Astrocyte (in vitro differentiated cells and primary cell): ENCODE measurements around the gene DEDD2.

Source experiments
- CTCF ChIP-seq: IDR thresholded peaks from 2 replicates; pipeline ENCODE4 v1.5.1; 2011; ENCODE audit warnings: low read depth, mild to moderate bottlenecking, inconsistent platforms, low read length, moderate library complexity; ENCODE audit not compliant: insufficient read depth
- EZH2 ChIP-seq: IDR thresholded peaks from 2 replicates; pipeline ENCODE4 v1.6.1; 2012; ENCODE audit warnings: mild to moderate bottlenecking, low read length, inconsistent platforms; ENCODE audit not compliant: insufficient read depth

- TF ChIP-seq CTCF (no peak), EZH2 (no peak)
These were observed 24.2 kb downstream of the DEDD2 start for GRCh38 chr19:42193294-42193693.
